C1 segment of cervical spinal cord (tissue), 14 donors: ENCODE data around the gene PSMF1.
"Not testable (repeated sequence)": the region's sequence is repeated elsewhere in the genome, so short reads cannot be mapped to it uniquely, and the experiment has no call there.

Experiments used
- DNase-seq, 14 donors: peaks; one replicate each; lab custom pipeline; 2025; lab: John Stamatoyannopoulos, UW

PSMF1 gene

DNA sequence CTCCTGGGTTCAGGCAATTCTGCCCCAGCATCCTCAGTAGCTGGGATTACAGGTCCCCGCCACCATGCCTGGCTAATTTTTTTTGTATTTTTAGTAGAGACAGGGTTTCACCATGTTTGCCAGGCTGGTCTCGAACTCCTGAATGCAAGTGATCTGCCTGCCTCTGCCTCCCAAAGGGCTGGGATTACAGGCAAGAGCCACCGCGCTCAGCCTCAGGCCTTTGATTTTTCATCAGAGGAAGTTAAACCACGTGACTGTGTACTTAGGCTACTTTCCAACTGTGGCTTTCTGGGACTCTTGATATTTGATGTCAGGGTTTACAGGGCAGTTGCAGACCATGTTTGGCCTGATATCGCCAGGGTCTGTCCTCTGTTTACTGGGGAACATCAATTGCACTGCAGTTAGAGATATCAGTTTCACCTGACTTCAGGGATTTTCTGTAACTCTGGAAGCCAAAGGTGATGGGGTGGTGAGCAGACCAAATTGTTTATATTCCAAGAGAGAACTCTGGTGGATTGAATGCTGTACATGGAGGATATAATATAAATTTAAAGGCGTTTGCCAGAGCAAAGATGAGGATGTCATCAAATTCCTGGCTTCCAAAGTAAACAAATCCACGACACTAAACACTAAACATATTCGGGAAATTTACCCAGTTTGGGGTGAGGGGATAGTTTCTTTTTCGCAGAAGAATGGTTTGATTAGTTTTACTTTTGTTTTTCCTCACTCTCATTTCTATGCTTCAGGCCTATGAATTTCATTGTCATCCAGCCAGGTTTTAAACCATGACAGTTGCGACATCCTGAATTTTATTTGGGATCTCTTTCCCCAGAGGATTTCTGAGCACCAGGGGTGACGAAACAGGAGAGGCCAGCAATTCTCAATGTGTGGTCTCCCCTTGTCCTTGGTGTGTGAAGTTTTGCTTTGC lies 4.2 kb downstream of the PSMF1 start:
- DNase-seq, result peak in 3 of 14 donors; percentile 1 to 4 (median 4)

DNA sequence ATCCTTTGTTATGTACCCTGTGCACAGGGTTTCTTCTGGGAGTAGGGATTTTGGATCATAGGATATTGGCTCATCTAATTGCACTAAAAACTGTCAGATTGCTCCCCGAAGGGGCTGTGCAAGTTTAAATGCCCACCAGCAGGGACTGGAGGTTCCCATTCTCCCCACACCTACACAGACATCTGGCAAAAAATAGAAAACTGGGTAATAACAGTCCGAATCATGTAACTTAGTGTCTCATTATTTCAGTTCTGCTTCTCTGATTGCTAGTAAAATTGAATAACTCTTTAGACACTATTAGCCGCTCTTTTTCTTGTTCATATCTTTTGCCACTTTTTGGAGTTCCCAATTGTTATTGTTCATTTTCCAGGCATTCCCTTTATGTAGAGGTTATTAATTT lies 5.3 kb downstream of the PSMF1 start:
- DNase-seq, result no peak

DNA sequence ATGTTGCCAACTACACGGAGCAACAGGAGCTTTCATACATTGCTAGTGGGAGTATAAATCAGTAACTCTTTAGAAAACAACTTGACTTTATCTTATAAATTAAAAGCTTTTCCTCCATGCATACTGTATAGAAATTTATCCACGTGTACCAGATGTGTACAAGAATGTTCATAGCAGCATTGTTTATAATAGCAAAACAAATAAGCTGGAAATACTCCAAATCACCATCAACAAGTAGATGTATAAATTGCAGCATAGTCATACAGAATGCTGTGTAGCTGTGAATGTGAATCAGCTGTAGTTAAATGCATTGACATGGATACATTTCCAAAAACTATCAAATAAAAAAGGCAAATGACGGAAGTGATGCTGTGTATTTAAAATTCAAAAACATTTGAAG lies 6.0 kb downstream of the PSMF1 start:
- DNase-seq, result no peak

DNA sequence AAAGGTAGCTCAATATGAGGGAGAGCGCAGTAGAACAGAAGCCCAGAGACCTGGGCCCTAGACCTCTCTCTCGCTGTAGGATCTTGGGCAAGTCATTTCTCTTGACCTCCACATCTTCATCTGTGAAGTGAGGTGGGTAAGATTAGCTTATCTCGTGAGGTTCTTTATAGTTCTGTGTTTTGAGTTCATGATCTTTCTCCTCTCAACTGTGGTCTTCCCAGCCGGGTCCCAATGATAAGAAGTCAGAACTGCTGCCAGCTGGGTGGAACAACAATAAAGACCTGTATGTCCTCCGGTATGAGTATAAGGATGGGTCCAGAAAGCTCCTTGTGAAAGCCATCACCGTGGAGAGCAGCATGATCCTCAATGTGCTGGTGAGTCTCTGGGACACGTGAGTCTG lies 6.9 kb downstream of the PSMF1 start:
- DNase-seq, result no peak

DNA sequence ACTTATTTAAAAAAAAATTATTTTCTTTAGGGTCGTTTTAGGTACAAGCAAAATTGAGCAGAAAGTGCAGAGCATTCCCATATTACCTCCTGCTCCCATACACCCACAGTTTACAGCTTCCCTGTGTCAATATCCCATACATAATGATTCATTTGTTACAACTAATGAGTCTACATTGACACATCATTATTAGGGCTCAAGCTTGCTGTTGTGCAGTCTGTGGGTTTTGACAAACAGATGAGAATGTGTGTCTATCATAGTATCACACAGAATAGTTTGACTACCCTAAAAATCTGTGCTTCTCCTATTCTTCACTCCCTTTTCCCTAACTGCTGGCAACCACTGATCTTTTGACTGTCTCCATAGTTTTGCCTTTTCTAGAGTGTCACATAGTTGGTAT lies 9.4 kb downstream of the PSMF1 start:
- DNase-seq, result no peak

DNA sequence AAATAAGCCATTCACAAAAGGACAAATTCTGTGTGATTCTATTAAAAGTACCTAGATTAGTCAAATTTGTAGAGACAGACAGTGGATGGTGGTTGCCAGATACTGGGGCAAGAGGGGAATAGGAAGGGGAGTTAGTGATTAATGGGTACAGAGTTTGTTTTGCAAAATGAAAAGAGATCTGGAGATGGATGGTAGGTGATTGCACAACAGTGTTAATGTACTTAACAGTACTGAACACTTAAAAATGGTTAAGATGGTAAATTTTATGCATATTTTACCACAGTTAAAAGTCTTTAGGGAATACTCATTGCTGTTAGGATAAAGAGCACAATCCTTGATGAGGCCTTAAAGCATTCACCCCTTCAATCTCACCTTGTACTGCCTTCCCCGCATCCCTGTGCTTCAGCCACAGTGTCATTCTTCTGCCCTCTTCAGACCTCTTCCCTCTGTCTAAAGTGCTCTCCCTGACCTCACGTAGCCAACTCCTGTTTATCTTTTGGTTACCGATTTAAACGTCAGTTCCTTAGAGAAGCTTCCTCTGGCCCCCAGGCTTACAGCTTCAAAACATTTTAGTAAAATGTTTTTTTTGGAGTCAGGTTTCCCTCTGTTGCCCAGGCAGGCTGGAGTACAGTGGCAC lies 11.8 kb downstream of the PSMF1 start:
- no peak for DNase-seq

DNA sequence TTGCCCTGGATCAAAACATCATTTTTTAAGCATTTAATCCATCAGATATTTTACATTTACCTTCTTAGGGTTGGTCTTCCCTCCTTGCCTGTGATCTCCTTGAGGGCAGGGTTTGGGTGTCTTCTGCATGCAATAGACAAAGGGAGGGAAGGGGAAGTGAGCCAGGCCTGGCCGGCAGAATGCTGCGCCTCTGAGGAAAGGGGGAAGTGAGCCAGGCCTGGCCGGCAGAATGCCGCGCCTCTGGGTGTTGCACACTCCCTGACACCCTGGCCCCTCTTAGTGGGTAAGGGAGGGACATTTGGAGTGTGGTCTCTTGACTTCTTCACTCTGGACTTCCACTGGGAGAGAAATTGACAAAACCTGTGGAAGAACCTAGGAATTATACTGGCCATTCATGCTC lies 12.4 kb downstream of the PSMF1 start:
- DNase-seq, result peak in 4 of 14 donors; percentile 1 to 13 (median 5)

DNA sequence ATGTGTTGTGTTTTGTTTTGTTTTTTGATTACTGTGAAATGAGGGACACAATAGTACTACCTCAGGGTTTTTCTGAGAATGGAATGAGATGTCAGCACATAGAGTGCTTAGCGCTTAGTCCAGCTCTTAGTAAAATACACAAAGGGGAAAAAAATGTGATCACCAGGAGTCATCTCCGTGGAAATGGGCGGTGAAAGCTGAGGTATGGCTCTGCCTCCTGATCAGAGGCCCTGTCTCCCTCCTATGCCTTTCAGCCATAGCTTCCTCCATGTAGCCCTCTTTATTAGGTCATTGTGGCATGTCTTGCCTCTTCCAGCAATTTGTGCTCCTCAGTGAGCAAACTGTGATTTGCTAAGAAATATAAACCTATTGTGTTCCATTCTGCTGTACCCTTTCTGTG lies 13.0 kb downstream of the PSMF1 start:
- DNase-seq, result no peak

DNA sequence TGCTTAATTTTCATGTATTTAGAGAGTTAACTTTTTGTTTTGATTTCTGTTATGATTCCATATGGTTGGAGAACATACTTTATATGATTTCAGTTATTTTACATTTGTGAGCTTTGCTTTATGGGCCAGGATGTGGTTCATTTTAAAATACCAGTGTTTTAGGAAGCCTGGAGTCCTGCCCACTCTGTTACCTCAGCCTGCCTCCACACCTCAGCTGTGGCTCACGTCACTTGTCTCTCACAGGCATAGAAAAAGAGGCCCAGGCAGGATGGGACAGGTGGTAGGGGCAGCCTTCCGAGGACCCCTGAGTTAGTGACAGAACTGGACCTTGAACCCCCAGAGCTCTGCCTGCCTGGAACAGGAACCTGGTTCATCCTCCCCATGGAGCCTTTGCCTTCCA lies 16.0 kb downstream of the PSMF1 start:
- DNase-seq, result no peak

DNA sequence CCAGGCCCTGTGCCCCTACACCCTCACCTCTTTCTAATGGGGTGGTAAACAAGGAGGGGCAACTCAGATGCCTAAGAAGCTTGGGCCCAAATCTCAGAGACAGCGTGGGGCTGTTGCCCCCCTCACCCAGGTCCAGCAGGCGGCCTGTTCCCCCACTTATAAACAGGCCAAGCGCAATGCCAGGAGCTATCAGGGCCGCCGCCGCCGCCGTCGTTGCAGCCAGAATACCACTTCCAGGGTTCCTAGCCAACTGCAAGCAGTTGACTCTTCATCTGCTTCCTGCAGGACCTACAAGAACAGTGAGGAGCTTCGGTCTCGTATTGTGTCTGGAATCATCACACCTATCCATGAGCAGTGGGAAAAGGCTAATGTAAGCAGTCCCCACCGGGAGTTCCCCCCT lies 16.4 kb downstream of the PSMF1 start:
- no peak for DNase-seq

DNA sequence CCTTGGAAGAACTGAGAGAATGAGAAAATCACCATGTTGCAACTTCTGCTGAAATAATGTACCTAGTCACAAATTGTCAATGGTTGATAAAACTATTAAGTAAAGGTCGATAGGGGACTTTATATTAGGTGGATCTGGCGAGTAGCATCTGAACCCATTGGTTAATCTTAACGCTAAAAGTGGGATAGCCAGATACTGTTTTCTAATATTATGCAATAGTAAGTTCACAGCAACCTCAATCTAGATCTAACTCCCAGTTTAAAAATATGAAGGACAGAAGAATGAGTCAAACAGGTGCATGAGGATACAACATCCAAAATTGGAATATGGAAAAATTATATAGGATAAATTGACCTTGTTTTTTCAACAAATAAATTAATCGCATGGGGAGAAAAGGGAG lies 18.8 kb downstream of the PSMF1 start:
- no peak for DNase-seq

DNA sequence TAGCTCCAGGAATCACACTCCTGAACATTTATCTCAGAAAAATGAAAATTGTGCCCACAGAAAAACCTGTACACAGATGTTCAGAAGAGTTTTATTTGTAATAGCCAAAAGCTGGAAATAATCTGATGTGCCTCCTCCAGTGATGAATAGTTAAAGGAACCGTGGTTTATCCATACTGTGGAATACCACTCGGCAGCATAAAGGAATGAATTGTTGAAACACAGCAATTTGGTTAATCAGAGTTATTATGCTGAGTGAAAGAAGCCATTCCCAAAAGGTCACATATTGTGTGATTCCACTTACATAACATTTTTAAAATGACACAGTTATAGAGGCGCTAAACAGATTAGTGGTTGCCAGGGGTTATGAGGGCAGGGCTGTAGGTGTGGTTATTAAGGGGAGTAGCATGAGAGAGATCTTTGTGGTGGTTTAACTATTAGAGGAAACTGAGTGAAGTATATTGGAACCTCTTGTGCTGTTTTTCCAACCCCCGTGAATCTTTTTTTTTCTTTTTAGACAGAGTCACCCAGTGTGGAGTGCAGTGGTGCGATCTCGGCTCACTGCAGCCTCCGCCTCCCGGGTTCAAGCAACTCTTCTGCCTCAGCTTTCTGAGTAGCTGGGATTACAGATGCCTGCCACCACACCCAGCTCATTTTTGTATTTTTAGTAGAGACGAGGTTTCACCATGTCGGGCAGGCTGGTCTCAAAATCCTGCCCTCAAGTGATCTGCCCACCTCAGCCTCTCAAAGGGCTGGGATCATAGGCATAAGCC lies 26.2 kb downstream of the PSMF1 start:
- no peak for DNase-seq

DNA sequence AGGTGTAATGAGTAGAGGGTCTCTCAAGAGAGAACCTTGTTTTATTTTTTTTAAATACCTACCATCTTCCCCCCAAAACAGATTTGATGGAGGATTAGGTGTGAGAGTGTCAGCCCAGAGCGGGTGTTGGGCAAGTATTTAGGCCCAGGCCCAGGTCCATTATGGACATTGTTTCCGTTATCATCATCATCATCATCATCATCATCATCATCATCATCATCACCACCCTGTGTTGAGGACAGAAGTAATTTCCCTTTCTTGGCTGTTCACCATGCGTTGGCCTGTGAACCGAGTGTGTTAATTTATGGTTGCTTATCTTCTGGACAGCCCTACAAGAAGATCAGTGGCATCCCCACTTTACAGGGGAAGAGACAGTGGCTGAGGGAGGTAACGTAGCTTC lies 28.6 kb downstream of the PSMF1 start:
- DNase-seq, result no peak

DNA sequence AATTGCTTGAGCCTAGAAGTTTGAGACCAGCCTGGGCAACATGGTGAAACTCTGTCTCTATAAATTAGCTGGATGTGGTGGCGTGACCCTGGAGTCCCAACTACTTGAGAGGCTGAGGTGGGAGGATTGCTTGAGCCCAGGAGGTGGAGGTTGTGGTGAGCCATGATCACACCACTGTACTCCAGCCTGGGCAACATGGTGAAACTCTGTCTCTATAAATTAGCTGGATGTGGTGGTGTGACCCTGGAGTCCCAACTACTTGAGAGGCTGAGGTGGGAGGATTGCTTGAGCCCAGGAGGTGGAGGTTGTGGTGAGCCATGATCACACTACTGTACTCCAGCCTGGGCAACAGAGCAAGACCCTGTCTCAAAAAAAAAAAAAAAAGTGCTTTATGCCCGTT lies 31.4 kb downstream of the PSMF1 start:
- DNase-seq, result not testable (repeated sequence)

DNA sequence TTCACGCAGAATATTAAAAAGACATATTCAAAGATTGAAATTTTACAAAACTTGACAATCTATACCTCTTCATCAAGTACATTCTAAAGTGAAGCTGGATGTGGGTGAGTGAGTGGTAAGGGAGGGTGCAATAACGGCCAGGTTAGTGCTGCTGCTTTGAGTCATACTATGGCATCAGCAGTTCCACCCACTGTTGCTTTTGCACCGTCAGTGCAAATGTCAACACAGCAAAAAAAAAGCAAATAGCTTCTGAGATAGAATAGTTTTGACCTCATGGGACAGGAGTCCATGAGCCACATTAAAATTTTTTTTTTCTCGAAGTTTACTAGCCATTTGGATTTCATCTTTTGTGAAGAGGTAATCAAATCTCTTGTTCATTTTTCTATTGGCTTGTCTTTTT lies 31.8 kb downstream of the PSMF1 start:
- no peak for DNase-seq

DNA sequence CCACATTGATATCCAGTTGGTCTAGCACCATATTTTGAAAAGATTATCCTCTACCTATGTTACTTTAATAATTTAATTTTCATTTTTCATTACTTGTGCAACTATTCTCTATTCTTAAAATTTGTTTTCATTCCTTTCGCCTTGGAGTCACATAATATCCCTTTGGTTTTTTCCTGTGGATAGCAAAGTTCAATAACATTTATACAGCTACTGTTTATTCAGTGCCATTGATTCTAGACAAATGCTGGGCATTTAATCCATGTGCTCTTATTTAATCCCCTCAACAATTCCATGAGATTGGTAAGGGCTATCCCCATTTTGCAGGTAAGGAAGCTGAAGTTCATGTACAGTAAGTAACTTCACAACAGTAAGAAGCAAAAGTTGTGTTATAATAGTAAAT lies 32.6 kb downstream of the PSMF1 start:
- no peak for DNase-seq

DNA sequence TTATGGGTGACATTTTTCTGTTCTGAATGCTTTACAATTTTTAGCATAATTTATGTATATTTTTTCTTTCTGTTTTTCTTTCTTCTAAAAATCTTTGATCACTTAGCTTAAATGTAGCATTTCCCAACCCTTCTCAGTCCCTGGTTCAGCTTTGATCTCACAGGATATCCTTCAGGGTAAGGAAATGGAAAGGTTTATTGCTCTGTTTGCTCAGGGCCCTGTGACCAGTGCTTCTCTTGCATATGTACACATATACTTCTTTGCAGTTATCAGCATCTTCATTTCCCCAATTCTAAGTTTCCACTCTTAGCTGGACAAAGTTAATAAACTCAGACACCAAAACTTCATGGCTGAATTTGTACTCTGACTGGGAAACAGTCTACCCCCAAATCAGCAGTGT lies 35.8 kb downstream of the PSMF1 start:
- DNase-seq, result no peak

DNA sequence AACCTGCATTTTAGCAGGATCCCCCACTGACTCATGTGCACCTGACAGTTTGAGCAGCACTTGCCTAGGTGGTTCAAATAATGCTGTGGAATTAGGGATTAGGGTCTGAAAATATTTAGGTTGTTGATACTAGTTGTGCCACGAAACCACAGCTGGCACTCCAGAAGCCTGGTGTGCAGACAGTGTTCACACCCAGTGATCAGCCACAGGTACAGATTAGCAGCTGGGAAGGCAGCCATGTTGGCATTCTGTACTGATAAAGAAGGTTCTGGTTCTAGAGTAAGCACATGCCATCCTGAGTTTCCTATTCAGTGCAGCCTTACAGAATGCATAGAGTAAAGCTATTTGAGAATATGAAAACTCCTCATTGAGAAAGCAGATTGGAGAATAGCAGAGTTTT lies 36.3 kb downstream of the PSMF1 start:
- DNase-seq, result no peak

DNA sequence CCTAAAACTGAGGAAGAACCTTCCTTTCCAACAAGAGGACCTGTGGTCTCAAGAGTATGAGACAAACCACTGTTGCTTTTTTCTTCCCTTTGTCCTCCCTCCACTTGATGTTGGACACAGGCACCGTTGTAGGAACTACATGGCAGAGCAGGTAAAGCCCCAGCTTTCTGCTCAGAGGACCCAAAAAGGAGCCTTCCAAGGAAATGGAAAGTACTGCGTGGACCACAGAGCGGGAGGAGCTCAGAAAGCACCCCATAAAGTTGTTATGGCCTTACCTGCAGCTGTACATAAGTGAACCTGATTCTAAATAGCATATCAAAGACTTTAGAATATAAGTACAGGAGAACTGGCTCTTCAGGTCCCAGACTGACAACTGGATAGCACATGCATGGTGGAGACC lies 36.9 kb downstream of the PSMF1 start:
- no peak for DNase-seq

DNA sequence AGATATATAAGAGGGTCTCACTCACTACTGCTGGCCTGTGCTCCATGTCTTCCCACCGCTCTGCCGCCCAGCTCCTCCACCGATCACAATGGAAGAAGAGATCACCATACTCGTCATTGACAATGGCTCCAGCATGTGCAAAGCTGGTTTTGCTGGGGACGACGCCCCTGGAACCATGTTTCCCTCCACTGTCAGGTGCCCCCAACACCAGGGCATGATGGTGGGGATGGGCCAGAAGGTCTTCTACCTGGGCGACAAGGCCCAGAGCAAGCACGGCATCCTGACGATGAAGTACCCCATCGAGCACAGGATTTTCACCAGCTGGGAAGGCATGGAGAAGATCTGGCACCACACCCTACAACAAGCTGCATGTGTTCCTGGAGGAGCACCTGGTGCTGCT lies 42.1 kb downstream of the PSMF1 start:
- no peak for DNase-seq

DNA sequence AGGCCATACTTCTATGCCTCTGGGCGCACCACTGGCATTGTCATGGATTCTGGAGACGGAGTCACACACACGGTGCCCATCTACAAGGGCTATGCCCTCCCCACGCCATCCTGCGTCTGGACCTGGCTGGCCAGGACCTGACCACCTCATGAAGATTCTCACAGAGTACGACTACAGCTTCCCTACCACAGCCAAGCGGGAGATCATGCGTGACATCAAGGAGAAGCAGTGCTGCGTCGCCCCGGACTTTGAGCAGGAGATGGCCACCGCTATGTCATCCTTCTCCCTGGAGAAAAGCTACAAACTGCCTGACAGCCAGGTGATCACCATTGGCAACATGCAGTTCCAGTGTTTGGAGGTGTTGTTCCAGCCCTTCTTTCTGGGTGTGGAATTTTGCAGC lies 42.6 kb downstream of the PSMF1 start:
- DNase-seq, result no peak

DNA sequence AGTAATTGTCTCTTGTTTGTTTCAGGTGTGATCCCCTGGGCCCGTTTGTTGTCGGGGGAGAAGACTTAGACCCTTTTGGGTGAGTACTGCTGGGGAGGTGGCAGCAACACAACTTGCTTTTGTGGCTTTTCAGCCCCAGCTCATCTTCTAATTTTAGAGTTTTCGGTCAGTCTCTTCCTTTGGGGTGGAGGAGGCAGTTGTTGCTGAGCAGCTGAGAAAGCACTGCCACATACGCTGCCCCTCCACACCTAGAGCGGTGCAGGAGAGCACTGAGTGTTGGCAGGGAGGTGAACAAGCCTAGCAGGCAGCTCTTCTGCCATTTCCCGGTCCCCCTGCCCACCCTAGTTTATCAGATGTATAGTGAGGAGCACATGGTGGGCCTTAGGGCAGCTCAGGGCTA lies 44.7 kb downstream of the PSMF1 start:
- no peak for DNase-seq

DNA sequence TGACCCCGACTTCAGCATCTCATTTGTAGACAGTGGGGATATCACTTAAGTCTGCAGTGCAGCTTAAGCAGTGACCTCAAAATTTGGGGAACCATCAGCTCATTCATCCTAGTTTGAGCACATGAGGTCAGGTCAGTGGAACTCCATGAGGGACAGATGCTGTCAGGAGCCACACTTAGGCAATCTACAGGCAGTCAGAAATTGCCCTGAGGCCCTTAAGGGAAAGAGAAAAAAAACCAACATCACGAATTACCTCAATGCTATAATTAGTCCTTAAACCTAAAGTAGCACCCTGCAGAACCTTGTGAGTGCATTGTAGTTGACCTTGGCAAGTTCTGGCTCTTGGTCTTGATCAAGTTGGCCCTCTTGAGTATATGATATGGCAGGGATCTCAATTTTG lies 45.3 kb downstream of the PSMF1 start:
- DNase-seq, result no peak
